Stimulated activated CD4-positive, alpha-beta T cell treated with anti-CD3 and anti-CD28 coated beads, Interleukin-2, amount 100 ng/mL, for 24 hours (primary cell): ENCODE results near the gene SPRR4.
"Not testable (repeated sequence)": the region's sequence is repeated elsewhere in the genome, so short reads cannot be mapped to it uniquely, and the experiment has no call there.

Source experiments
- DNase-seq, 2 donors: peaks; one replicate each; pipeline ENCODE4 v3.0.0-alpha.2; 2020

SPRR4 gene

GRCh38 chr1:152968248-152968647 is 2.2 kb upstream of the SPRR4 start:
- DNase-seq: no peak

GRCh38 chr1:152969036-152969435 is 1.4 kb upstream of the SPRR4 start:
- DNase-seq: no peak

GRCh38 chr1:152972196-152972886 is 1.9 kb downstream of the SPRR4 start:
- no peak for DNase-seq

- no peak for DNase-seq
Observed at GRCh38 chr1:152976688-152977087, 6.2 kb downstream of the SPRR4 start.

GRCh38 chr1:152977614-152978013 is 7.2 kb downstream of the SPRR4 start:
- DNase-seq: no peak

- no peak for DNase-seq
Observed at GRCh38 chr1:152980676-152981075, 10.2 kb downstream of the SPRR4 start.

GRCh38 chr1:152981146-152981871 is 10.9 kb downstream of the SPRR4 start:
- DNase-seq: no peak

- DNase-seq: no peak
Observed at GRCh38 chr1:152982076-152982475, 11.6 kb downstream of the SPRR4 start.

GRCh38 chr1:152983234-152983633 is 12.8 kb downstream of the SPRR4 start:
- DNase-seq: no peak

GRCh38 chr1:152983743-152984142 is 13.3 kb downstream of the SPRR4 start, which contains the start of gene SPRR1A:
SPRR1A (plus strand) TSS chr1:152984081; CDS start chr1:152985231, 1,150 bp downstream.
- DNase-seq: no peak

- DNase-seq: no peak
Observed at GRCh38 chr1:152986578-152986977, 16.1 kb downstream of the SPRR4 start.

GRCh38 chr1:152993186-152993585 is 22.7 kb downstream of the SPRR4 start:
- no peak for DNase-seq

GRCh38 chr1:152995842-152996241 is 25.4 kb downstream of the SPRR4 start:
- DNase-seq: no peak

- no peak for DNase-seq
Observed at GRCh38 chr1:152996633-152997400, 26.4 kb downstream of the SPRR4 start.

- DNase-seq: no peak
Observed at GRCh38 chr1:152997901-152998300, 27.5 kb downstream of the SPRR4 start.

- DNase-seq: no peak
Observed at GRCh38 chr1:152998476-152998875, 28.0 kb downstream of the SPRR4 start.

- no peak for DNase-seq
Observed at GRCh38 chr1:152999818-153000217, 29.4 kb downstream of the SPRR4 start.

GRCh38 chr1:153000294-153000693 is 29.8 kb downstream of the SPRR4 start:
- no peak for DNase-seq

- no peak for DNase-seq
Observed at GRCh38 chr1:153001382-153001781, 30.9 kb downstream of the SPRR4 start, which contains the start of gene SPRR3. SPRR3 (plus strand) TSS chr1:153001749; CDS start chr1:153003021, 1,272 bp downstream.

GRCh38 chr1:153011235-153011758 is 40.8 kb downstream of the SPRR4 start:
- DNase-seq: not testable (repeated sequence)

- not testable (repeated sequence) for DNase-seq
Observed at GRCh38 chr1:153021829-153022228, 51.4 kb downstream of the SPRR4 start.
